Measurements from ENCODE around the gene REEP2. TPM values are rescaled to one million over a fixed set of nuclear protein-coding genes. Genes with fewer than 3 reads are reported as not detected.
"Not testable (repeated sequence)": the region's sequence is repeated elsewhere in the genome, so short reads cannot be mapped to it uniquely, and the experiment has no call there.

Gene REEP2
- polyA plus RNA-seq (146 and 177 TPM in 2 replicates), polyA minus RNA-seq (97.0 and 110 TPM in 2 replicates)

GRCh38 chr5:138438724-138439476, at the start of gene REEP2:
Gene REEP2, plus strand, starts transcription at chr5:138439057. Its CDS starts 152 bp downstream, at chr5:138439209.
- H3K4me2 ChIP-seq (ENCODE audit: low read length) = peak within 1 kb of the TSS; percentile 88
- H3K79me2 ChIP-seq (replicated peaks; ENCODE audit: insufficient read depth, low read length) = peaks cover 20% of the 10 kb centered on the region
- TF ChIP-seq TAF1 (IDR thresholded peaks at IDR 0.05; ENCODE audit: low read depth) = no peak
- TF ChIP-seq RAD21 (conservative IDR thresholded peaks at IDR 0.05) = no peak
- TF ChIP-seq MXI1 (conservative IDR thresholded peaks at IDR 0.05; ENCODE audit: poor library complexity, severe bottlenecking) = peak; percentile 66
- TF ChIP-seq SMC3 (conservative IDR thresholded peaks at IDR 0.05; ENCODE audit: poor library complexity) = peak; percentile 51
- TF ChIP-seq EZH2 (IDR thresholded peaks at IDR 0.05; ENCODE audit: borderline replicate concordance, insufficient read depth, low read length, poor library complexity, severe bottlenecking) = no peak
- TF ChIP-seq EP300 (conservative IDR thresholded peaks at IDR 0.05; ENCODE audit: poor library complexity, severe bottlenecking) = peak; percentile 49
- peak; percentile 18 for TF ChIP-seq REST (IDR thresholded peaks at IDR 0.05; ENCODE audit: borderline replicate concordance)
- TF ChIP-seq CTCF (IDR thresholded peaks at IDR 0.05; ENCODE audit: poor library complexity, severe bottlenecking) = peak; percentile 22
- peak; percentile 73 for TF ChIP-seq POLR2AphosphoS5 (IDR thresholded peaks at IDR 0.05)
- no peaks in the 10 kb centered on the region for H3F3A ChIP-seq (ENCODE audit: insufficient read depth, low read length, poor library complexity, severe bottlenecking)
- no peaks in the 10 kb centered on the region for H3K9me3 ChIP-seq (ENCODE audit: low read length)
- peak within 1 kb of the TSS; percentile 91 for H3K9ac ChIP-seq (ENCODE audit: low read length)
- no peaks in the 10 kb centered on the region for H3K27me3 ChIP-seq (ENCODE audit: insufficient read depth, low read depth, low read length)
- H2AFZ ChIP-seq (ENCODE audit: low read depth, low read length) = peak within 1 kb of the TSS; percentile 76
- H3K9me2 ChIP-seq (ENCODE audit: insufficient read depth, low read length) = no peaks in the 10 kb centered on the region
- H3K4me3 ChIP-seq (ENCODE audit: low read length) = peak within 1 kb of the TSS; percentile 97
- no peaks in the 10 kb centered on the region for H3K36me3 ChIP-seq (ENCODE audit: insufficient read depth, low read length)
- H3K27ac ChIP-seq (ENCODE audit: low read length) = peak within 1 kb of the TSS; percentile 90
- no peaks in the 10 kb centered on the region for H4K20me1 ChIP-seq (ENCODE audit: insufficient read depth)

- Histone ChIP-seq H3K4me3 (ENCODE audit: low read length) (no peak overlapping the region), H3K36me3 (ENCODE audit: insufficient read depth, low read length) (no peaks in the 10 kb centered on the region), H4K20me1 (ENCODE audit: insufficient read depth) (no peaks in the 10 kb centered on the region), H3K9me2 (ENCODE audit: insufficient read depth, low read length) (no peaks in the 10 kb centered on the region), H3K27ac (ENCODE audit: low read length) (no peak overlapping the region), H3F3A (ENCODE audit: insufficient read depth, low read length, poor library complexity, severe bottlenecking) (no peaks in the 10 kb centered on the region), H3K79me2 (replicated peaks; ENCODE audit: insufficient read depth, low read length) (no peaks in the 10 kb centered on the region), H2AFZ (ENCODE audit: low read depth, low read length) (no peak overlapping the region), H3K4me2 (ENCODE audit: low read length) (no peak overlapping the region), H3K27me3 (ENCODE audit: insufficient read depth, low read depth, low read length) (no peaks in the 10 kb centered on the region), H3K9me3 (ENCODE audit: low read length) (no peaks in the 10 kb centered on the region), H3K9ac (ENCODE audit: low read length) (no peak overlapping the region)
- no peak for TF ChIP-seq SMC3 (conservative IDR thresholded peaks at IDR 0.05; ENCODE audit: poor library complexity)
- TF ChIP-seq POLR2AphosphoS5 (IDR thresholded peaks at IDR 0.05) = no peak
- TF ChIP-seq CTCF (IDR thresholded peaks at IDR 0.05; ENCODE audit: poor library complexity, severe bottlenecking) = no peak
- no peak for TF ChIP-seq EZH2 (IDR thresholded peaks at IDR 0.05; ENCODE audit: borderline replicate concordance, insufficient read depth, low read length, poor library complexity, severe bottlenecking)
- no peak for TF ChIP-seq MXI1 (conservative IDR thresholded peaks at IDR 0.05; ENCODE audit: poor library complexity, severe bottlenecking)
- TF ChIP-seq TAF1 (IDR thresholded peaks at IDR 0.05; ENCODE audit: low read depth) = no peak
- no peak for TF ChIP-seq EP300 (conservative IDR thresholded peaks at IDR 0.05; ENCODE audit: poor library complexity, severe bottlenecking)
- no peak for TF ChIP-seq RAD21 (conservative IDR thresholded peaks at IDR 0.05)
- no peak for TF ChIP-seq REST (IDR thresholded peaks at IDR 0.05; ENCODE audit: borderline replicate concordance)
Measured at GRCh38 chr5:138389332-138389731, 49.5 kb upstream of the REEP2 start.

- not testable (repeated sequence) for H3K36me3 ChIP-seq (ENCODE audit: insufficient read depth, low read length); H3K27me3 ChIP-seq (ENCODE audit: insufficient read depth, low read depth, low read length); H3K9me3 ChIP-seq (ENCODE audit: low read length); H2AFZ ChIP-seq (ENCODE audit: low read depth, low read length); H3K27ac ChIP-seq (ENCODE audit: low read length); H3K4me3 ChIP-seq (ENCODE audit: low read length); H3K4me2 ChIP-seq (ENCODE audit: low read length); H3K79me2 ChIP-seq (replicated peaks; ENCODE audit: insufficient read depth, low read length); H3F3A ChIP-seq (ENCODE audit: insufficient read depth, low read length, poor library complexity, severe bottlenecking); H3K9ac ChIP-seq (ENCODE audit: low read length); H4K20me1 ChIP-seq (ENCODE audit: insufficient read depth); H3K9me2 ChIP-seq (ENCODE audit: insufficient read depth, low read length)
Measured at GRCh38 chr5:138389911-138390310, 48.9 kb upstream of the REEP2 start.

Data from neural cell (in vitro differentiated cells).